Measurements from ENCODE around the gene MYO18A.

MYO18A gene

DNA sequence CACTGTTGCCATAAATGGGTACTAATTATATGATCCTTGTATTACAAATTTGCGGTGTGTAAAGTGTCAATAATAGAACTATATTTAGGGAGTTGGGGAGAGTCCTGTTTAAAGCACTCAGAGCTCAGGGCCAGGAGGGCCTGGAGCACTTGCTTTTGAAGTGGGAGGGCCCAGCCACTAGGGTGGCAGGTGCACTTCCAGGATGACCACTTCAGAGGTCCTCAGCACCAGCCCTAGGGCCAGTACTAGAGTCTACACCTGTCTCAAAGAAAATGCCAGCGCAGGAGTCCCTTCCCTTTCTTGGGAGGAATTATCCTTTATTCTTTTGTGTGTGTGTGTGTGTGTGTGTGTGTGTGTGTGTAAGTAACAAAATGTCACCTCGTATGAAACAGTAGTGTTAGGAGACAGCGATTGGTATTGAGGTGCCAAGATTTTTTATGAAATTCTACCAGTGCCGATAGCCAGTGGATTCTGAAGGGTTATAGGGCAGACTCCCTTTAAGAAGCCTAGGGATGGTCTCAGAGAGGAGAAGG, 31.9 kb downstream of the MYO18A start:
- TF ChIP-seq, protein P1, sequence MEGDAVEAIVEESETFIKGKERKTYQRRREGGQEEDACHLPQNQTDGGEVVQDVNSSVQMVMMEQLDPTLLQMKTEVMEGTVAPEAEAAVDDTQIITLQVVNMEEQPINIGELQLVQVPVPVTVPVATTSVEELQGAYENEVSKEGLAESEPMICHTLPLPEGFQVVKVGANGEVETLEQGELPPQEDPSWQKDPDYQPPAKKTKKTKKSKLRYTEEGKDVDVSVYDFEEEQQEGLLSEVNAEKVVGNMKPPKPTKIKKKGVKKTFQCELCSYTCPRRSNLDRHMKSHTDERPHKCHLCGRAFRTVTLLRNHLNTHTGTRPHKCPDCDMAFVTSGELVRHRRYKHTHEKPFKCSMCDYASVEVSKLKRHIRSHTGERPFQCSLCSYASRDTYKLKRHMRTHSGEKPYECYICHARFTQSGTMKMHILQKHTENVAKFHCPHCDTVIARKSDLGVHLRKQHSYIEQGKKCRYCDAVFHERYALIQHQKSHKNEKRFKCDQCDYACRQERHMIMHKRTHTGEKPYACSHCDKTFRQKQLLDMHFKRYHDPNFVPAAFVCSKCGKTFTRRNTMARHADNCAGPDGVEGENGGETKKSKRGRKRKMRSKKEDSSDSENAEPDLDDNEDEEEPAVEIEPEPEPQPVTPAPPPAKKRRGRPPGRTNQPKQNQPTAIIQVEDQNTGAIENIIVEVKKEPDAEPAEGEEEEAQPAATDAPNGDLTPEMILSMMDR (conservative IDR thresholded peaks at IDR 0.05): no peak
- peak overlapping the region; percentile 83 for H3K27ac ChIP-seq

DNA sequence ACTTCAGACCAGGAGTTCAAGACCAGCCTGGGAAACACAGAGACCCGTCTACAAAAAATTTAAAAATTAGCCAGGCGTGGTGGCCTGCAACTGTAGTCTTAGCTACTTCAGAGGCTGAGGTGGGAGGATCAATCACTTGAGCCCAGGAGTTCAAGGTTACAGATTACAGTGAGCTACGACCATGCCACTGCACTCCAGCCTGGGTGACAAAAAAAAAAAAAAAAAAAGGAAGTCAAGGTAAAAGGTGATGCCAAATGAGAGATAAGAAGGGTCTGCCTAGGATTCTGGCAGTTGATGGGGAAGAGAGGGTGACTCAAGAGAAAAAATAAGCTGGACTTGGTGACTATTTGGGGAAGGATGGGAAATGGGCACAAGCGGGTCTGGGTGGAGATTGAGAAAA, 32.5 kb downstream of the MYO18A start:
- H3K27ac ChIP-seq: peak overlapping the region; percentile 83

GRCh38 chr17:29147228-29147627, 33.0 kb downstream of the MYO18A start:
- peak overlapping the region; percentile 83 for H3K27ac ChIP-seq

More for the DNA sequence above, 32.5 kb downstream of the MYO18A start:
- TF ChIP-seq, protein P1 (conservative IDR thresholded peaks at IDR 0.05): no peak

- TF ChIP-seq, protein P1 (conservative IDR thresholded peaks at IDR 0.05): no peak
- no peak overlapping the region for H3K27ac ChIP-seq
Observed at GRCh38 chr17:29146369-29146972, 33.7 kb downstream of the MYO18A start.

GRCh38 chr17:29145289-29146073, 34.7 kb downstream of the MYO18A start:
- TF ChIP-seq, protein P1 (conservative IDR thresholded peaks at IDR 0.05): peak; percentile 87
- H3K27ac ChIP-seq: peak overlapping the region; percentile 13

DNA sequence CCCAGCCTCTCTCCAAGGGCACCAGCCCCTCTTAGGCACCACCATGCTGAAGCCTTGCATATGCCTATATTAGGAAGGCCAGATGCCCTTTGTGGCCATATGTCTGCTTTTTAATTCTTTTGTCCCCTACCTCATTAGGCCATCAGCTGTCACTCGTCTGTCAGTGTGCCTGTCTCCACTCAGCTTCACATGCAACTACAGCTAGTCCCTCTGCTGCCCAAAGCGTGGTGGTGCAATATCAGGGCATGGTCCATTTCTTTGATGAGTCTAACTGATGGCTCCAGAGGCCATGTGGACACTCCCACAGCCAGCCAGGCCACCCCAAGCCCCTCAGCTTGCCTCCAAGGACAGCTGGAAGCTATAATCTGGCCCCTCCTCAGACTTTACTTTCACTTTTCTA, 36.3 kb downstream of the MYO18A start:
- TF ChIP-seq, protein P1 (conservative IDR thresholded peaks at IDR 0.05): peak; percentile 75
- no peak overlapping the region for H3K27ac ChIP-seq

DNA sequence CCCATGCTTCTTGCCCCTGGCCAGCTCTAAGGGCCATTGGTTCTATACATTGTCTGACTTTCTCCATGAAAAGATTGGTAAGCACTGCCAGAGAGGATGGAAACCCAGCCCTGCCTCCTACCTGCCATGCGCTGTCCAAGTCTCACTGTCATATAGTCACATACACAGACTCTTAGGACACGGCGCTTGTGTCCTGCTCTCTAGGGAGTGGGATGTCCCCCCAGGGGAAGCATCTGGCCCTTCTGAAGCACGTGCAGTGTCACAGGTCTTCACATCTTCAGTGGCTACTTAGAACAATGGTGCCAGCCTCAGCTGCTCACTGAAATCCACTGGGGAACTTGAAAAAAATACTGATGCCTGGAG, 38.7 kb downstream of the MYO18A start:
- H3K27ac ChIP-seq: no peak overlapping the region
- TF ChIP-seq, protein P1 (conservative IDR thresholded peaks at IDR 0.05): no peak
